Body of pancreas (tissue), 4 donors: ENCODE measurements around the gene XPO6. TPM values are rescaled to one million over a fixed set of nuclear protein-coding genes. Genes with fewer than 3 reads are reported as not detected.

Experiments used
- ATAC-seq: fragments of 150-250 bp; one replicate; pipeline ENCODE4 v1.9.1; 2016
- DNase-seq, 4 donors: peaks; one replicate each; pipeline ENCODE4 v3.0.0-alpha.2; 2019
- H3K27ac ChIP-seq, 4 donors: fragments of 200-600 bp; sonication (generic); 1 replicate in 3 of 4; 2 replicates in 1 of 4; pipeline versions ENCODE4 v1.5.1 to v1.6.1; 2016 to 2019; ENCODE audit warnings: mild to moderate bottlenecking in 1 of 4, mixed read lengths in 1 of 4, moderate library complexity in 1 of 4
- H3K27me3 ChIP-seq, 2 donors: fragments of 200-600 bp; sonication (generic); one replicate each; pipeline ENCODE4 v1.6.0; 2016; ENCODE audit warnings: mild to moderate bottlenecking in 1 of 2
- H3K36me3 ChIP-seq, 2 donors: fragments of 200-600 bp; sonication (generic); replicated peaks in 1 of 2; 2 replicates each; pipeline ENCODE4 v1.5.1; 2016; ENCODE audit warnings: low read depth in 2 of 2; ENCODE audit not compliant: insufficient read depth in 1 of 2
- H3K4me1 ChIP-seq: fragments of 200-600 bp; sonication (generic); one replicate; pipeline ENCODE4 v1.6.0; 2016
- H3K4me3 ChIP-seq, 2 donors: fragments of 200-600 bp; sonication (generic); 1 replicate in 1 of 2; 2 replicates in 1 of 2; pipeline ENCODE4 v1.5.1; 2016 to 2019
- H3K9me3 ChIP-seq, 3 donors: fragments of 200-600 bp; sonication (generic); 1 replicate in 2 of 3; 2 replicates in 1 of 3; pipeline ENCODE4 v1.5.1; 2016
- CTCF ChIP-seq, 7 experiments: fragments of 450-650 bp in 4 of 7; fragments of 200-600 bp in 3 of 7; sonication (generic) in 3 of 7; IDR thresholded peaks; one replicate each; pipeline ENCODE4 v1.5.1; 2016 to 2019; ENCODE audit warnings: antibody characterized with exemption in 7 of 7
- POLR2A ChIP-seq, 3 donors: fragments of 450-650 bp; IDR thresholded peaks; one replicate each; pipeline ENCODE4 v1.6.1; 2016; ENCODE audit warnings: antibody characterized with exemption in 3 of 3, mild to moderate bottlenecking in 2 of 3
- WGBS, 2 donors: methylation state at CpG; one replicate each; pipeline ENCODE4 v1.1.5; 2017; 5-methylcytosine and 5-hydroxymethylcytosine counted together
- intact Hi-C: fragments of 100-400 bp; cut with DNase I; formaldehyde crosslinking; loops from one replicate; pipeline ENCODE4 v1.15.1; 2023
- total RNA-seq, 2 donors: library from RNA; depleted of rRNA; stranded (reverse); fragments of >200 nt; gene quantifications; one replicate each; pipeline ENCODE4 v1.1.0, GENCODE V29; 2016

Gene XPO6
- total RNA-seq, 2 donors from 2014 or later, result 54.7 to 103 TPM

- Histone ChIP-seq H3K27ac (no peak overlapping the region), H3K27me3 (peaks cover 0 to 10% of the 10 kb centered on the region in 2 donors), H3K4me1 (peaks cover 10% of the 10 kb centered on the region), H3K4me3 (no peak overlapping the region), H3K9me3 (no peaks in the 10 kb centered on the region), H3K36me3 (no peaks in the 10 kb centered on the region)
- intact Hi-C loops, result no loop called here
- DNase-seq (no peak), ATAC-seq (no peak)
- 0 to 1% methylated on average over 1 to 52 of the region's 99 CpGs for WGBS, 2 donors
- TF ChIP-seq POLR2A (IDR thresholded peaks at IDR 0.05) (no peak), CTCF (IDR thresholded peaks at IDR 0.05) (no peak)
Observed at GRCh38 chr16:28062847-28063521, 148.8 kb downstream of the XPO6 start.

GRCh38 chr16:28062261-28062846, 149.4 kb downstream of the XPO6 start:
- Histone ChIP-seq H3K27ac (no peak overlapping the region), H3K9me3 (no peaks in the 10 kb centered on the region), H3K4me1 (peaks cover 10% of the 10 kb centered on the region), H3K4me3 (no peak overlapping the region), H3K27me3 (peaks cover 0 to 10% of the 10 kb centered on the region in 2 donors), H3K36me3 (no peaks in the 10 kb centered on the region)
- DNase-seq, result no peak
- ATAC-seq, result no peak
- WGBS, 2 donors, result 9% methylated on average over 9 to 28 of the region's 39 CpGs
- intact Hi-C loops, result no loop called here
- TF ChIP-seq CTCF (IDR thresholded peaks at IDR 0.05) (no peak), POLR2A (IDR thresholded peaks at IDR 0.05) (no peak)

GRCh38 chr16:28061352-28062101, 150.2 kb downstream of the XPO6 start:
- intact Hi-C loops, result no loop called here
- H3K27me3 ChIP-seq, result peaks cover 0 to 10% of the 10 kb centered on the region in 2 donors
- ATAC-seq, result no peak

GRCh38 chr16:28059841-28060575, 151.8 kb downstream of the XPO6 start:
- no peak overlapping the region for H3K27ac ChIP-seq

More at GRCh38 chr16:28061352-28062101, 150.2 kb downstream of the XPO6 start:
- peaks cover 10% of the 10 kb centered on the region for H3K4me1 ChIP-seq
- no peak overlapping the region for H3K27ac ChIP-seq
- DNase-seq, result no peak
- H3K4me3 ChIP-seq, result no peak overlapping the region
- TF ChIP-seq POLR2A (IDR thresholded peaks at IDR 0.05) (no peak), CTCF (IDR thresholded peaks at IDR 0.05) (no peak)
- H3K36me3 ChIP-seq, result no peaks in the 10 kb centered on the region
- no peaks in the 10 kb centered on the region for H3K9me3 ChIP-seq
- 52 to 58% methylated on average over 10 of the region's 10 CpGs for WGBS, 2 donors

More at GRCh38 chr16:28059841-28060575, 151.8 kb downstream of the XPO6 start:
- TF ChIP-seq CTCF (IDR thresholded peaks at IDR 0.05) (no peak), POLR2A (IDR thresholded peaks at IDR 0.05) (no peak)
- no peak overlapping the region for H3K4me3 ChIP-seq
- peaks cover 10% of the 10 kb centered on the region for H3K4me1 ChIP-seq
- DNase-seq (no peak), ATAC-seq (no peak)
- 16 to 17% methylated on average over 12 of the region's 12 CpGs for WGBS, 2 donors
- H3K9me3 ChIP-seq, result no peaks in the 10 kb centered on the region
- H3K27me3 ChIP-seq, result peaks cover 0 to 10% of the 10 kb centered on the region in 2 donors
- no peaks in the 10 kb centered on the region for H3K36me3 ChIP-seq
- intact Hi-C loops, result no loop called here
